Large intestine (tissue), 3 donors: Measurements from ENCODE around the gene LTBP1. TPM values are rescaled to one million over a fixed set of nuclear protein-coding genes. Genes with fewer than 3 reads are reported as not detected.

ENCODE experiments used
- DNase-seq, 2 donors: peaks; one replicate each; pipeline versions ENCODE4 v3.0.0 to v3.0.0-alpha.2; 2013
- H3K27ac ChIP-seq: one replicate; pipeline ENCODE4 v1.5.1; 2013; ENCODE audit warnings: low read length
- H3K27me3 ChIP-seq: 2 replicates; pipeline ENCODE4 v1.6.1; 2013; ENCODE audit warnings: low read length; ENCODE audit not compliant: control insufficient read depth, insufficient read depth
- H3K36me3 ChIP-seq: 2 replicates; pipeline ENCODE4 v1.6.1; 2013; ENCODE audit warnings: low read length; ENCODE audit not compliant: control insufficient read depth, insufficient read depth
- H3K4me1 ChIP-seq: one replicate; pipeline ENCODE4 v1.6.1; 2013; ENCODE audit warnings: low read length; ENCODE audit not compliant: control insufficient read depth, insufficient read depth
- H3K4me3 ChIP-seq: one replicate; pipeline ENCODE4 v1.5.1; 2013; ENCODE audit warnings: low read length
- H3K9me3 ChIP-seq: one replicate; pipeline ENCODE4 v1.6.1; 2013; ENCODE audit warnings: mild to moderate bottlenecking, low read depth, low read length, moderate library complexity; ENCODE audit not compliant: control insufficient read depth
- WGBS: methylation state at CpG from one replicate; pipeline ENCODE4 v1.1.5; 2013; ENCODE audit warnings: low lambda C conversion rate; ENCODE audit not compliant: insufficient coverage; 5-methylcytosine and 5-hydroxymethylcytosine counted together
- polyA plus RNA-seq: library from polyadenylated mRNA; unstranded; fragments of 120-200 nt; gene quantifications from one replicate; pipeline ENCODE4 v1.2.1, GENCODE V29; 2013

Gene LTBP1
- polyA plus RNA-seq, 1 donor: 22.9 TPM

DNA sequence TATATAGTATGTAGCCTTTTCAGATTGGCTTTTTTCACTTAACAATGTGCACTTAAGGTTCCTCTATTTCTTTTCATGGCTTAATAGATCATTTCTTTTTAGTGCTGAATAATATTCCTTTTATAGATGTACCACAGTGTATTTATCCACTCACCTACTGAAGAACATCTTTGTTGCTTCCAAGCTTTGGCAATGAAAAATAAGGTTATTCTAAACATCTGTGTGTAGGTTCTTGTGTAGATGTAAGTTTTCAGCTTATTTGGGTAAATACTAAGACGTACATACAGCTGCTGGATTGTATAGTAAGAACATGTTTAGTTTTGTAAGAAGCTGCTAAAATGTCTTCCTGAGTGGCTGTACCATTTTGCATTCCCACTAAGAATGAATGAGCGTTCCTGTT, 461.4 kb downstream of the LTBP1 start:
- no peak for DNase-seq
- H3K9me3 ChIP-seq: no peaks in the 10 kb centered on the region
- no peak overlapping the region for H3K4me3 ChIP-seq
- 92% methylated on average over 2 of the region's 2 CpGs for WGBS
- H3K27me3 ChIP-seq: no peaks in the 10 kb centered on the region
- no peaks in the 10 kb centered on the region for H3K4me1 ChIP-seq
- no peak overlapping the region for H3K27ac ChIP-seq
- no peaks in the 10 kb centered on the region for H3K36me3 ChIP-seq

DNA sequence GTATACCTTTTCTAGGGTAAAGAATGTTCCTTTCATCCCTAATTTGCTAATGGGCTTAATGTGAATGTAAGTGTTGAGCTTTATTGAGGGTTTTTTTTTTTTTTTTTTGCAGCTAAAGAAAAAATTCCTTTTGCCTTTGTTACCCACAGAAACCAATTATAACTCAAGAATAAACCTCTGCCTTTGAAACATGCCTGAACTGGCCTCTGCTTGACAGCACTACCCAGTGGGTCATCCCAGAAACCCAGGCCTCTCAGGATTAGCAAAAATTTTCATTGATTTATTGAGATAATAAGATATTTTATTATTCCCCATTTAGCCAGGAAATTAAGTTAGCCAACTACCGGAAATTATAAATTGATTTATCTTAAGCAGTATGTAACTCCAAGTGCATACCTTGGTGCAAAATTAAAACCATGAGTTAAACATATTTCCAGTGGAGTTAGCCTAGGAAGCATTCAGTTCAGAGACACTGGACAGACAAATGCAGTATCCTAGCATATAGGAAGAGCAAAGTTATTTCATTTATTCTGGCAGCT, 462.7 kb downstream of the LTBP1 start:
- Histone ChIP-seq H3K4me1 (no peaks in the 10 kb centered on the region), H3K27ac (no peak overlapping the region), H3K27me3 (no peaks in the 10 kb centered on the region), H3K9me3 (no peaks in the 10 kb centered on the region), H3K36me3 (no peaks in the 10 kb centered on the region), H3K4me3 (no peak overlapping the region)
- WGBS: 86% methylated on average over 1 of the region's 1 CpG
- DNase-seq: no peak

DNA sequence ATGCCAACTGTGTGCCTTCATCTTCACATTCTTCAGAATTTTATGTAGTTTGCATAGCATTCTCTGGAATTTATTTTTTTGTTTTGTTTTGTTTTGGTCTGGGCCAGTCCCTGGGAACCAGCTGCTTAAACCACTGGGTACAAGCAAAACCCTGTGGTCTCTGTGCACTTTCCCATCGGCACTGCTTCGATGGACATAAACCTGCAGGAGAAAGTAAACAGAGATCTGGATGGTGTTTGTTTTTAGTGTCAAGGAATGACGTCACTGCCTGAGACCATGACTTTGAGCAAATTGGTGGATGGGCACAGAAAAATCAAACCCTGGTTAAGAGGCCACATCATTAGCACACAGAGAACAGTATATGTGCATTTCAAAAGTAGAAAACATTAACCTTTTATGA, 465.0 kb downstream of the LTBP1 start:
- H3K27me3 ChIP-seq: no peaks in the 10 kb centered on the region
- no peaks in the 10 kb centered on the region for H3K36me3 ChIP-seq
- no peak for DNase-seq
- H3K27ac ChIP-seq: no peak overlapping the region
- H3K9me3 ChIP-seq: no peaks in the 10 kb centered on the region
- H3K4me3 ChIP-seq: no peak overlapping the region
- WGBS: no CpG with 5 or more reads among the region's 3 CpGs
- H3K4me1 ChIP-seq: no peaks in the 10 kb centered on the region

DNA sequence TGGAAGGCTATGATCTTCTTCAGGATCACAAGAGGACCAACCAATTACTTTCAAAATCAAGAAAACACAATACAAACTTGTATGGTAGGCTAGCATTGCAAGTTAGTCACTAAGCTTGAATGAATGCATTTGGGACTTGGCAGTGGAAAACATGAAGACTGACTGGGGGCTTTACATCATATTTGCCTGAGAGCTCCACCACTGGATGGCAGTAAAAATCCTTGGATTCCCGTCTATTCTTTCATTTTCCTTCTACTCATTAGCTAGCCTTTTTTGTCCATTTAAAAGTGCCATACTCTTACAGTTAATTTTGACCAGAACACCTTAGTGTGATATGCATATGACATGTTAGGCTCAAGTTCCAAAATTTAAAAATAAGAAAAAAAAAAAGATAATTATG, 466.2 kb downstream of the LTBP1 start:
- Histone ChIP-seq H3K36me3 (no peaks in the 10 kb centered on the region), H3K4me3 (no peak overlapping the region), H3K9me3 (no peaks in the 10 kb centered on the region), H3K4me1 (no peaks in the 10 kb centered on the region), H3K27ac (no peak overlapping the region), H3K27me3 (no peaks in the 10 kb centered on the region)
- WGBS: no CpG with 5 or more reads among the region's 1 CpG
- DNase-seq: no peak

DNA sequence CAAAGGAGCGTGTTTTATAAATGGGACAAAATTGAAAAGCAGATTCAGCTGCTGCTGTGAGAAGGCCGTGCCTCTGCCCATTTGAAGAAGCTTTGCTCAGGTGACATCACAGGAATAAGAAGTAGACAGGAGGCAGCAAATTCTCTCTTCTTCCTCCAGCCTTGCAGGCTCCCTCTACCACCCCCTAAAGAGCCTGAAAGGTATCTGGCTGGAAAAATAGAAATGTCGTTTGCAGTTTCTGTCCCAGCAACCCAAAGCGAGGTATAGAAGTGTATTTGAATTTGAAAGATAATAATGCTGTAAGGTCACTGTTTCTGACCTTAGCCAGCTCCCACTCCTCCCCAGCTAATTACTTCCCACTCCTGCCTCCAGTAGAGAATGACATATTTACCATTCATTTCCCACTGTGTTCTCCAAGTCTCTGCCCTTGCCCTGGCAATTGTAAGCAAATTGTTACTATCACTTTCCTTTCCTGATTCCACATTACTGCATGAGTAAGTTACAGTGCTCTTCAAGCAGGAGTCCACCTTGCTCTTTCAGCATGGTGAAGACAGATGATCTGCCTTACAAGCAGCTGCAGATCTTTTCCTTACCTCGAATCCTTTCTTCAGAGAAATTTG, 472.9 kb downstream of the LTBP1 start:
- Histone ChIP-seq H3K36me3 (no peaks in the 10 kb centered on the region), H3K4me3 (no peak overlapping the region), H3K4me1 (no peaks in the 10 kb centered on the region), H3K27me3 (no peaks in the 10 kb centered on the region), H3K27ac (no peak overlapping the region), H3K9me3 (no peaks in the 10 kb centered on the region)
- WGBS: no CpG with 5 or more reads among the region's 5 CpGs
- no peak for DNase-seq

DNA sequence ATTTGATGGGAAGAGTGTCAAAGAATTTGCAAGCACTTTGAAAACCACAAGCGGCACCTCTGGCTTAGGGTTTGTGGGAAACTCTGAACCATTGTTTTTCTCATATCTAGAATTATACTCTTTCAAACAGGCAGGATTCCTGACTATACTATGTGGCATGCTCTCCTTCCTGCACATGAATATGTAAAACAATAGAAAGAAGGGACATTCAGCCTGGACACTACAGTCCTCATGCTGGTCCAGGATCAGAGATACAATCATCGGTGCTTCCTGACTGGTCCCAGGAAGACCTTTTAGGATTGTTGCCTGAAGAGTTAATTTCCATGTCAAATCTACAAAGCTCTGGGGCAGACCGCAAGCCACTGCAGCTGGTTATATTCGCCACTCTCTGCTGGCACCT, 474.0 kb downstream of the LTBP1 start:
- H3K27ac ChIP-seq: no peak overlapping the region
- H3K27me3 ChIP-seq: no peaks in the 10 kb centered on the region
- WGBS: 100% methylated on average over 1 of the region's 4 CpGs
- H3K4me1 ChIP-seq: no peaks in the 10 kb centered on the region
- no peaks in the 10 kb centered on the region for H3K9me3 ChIP-seq
- no peak for DNase-seq
- H3K4me3 ChIP-seq: no peak overlapping the region
- no peaks in the 10 kb centered on the region for H3K36me3 ChIP-seq

DNA sequence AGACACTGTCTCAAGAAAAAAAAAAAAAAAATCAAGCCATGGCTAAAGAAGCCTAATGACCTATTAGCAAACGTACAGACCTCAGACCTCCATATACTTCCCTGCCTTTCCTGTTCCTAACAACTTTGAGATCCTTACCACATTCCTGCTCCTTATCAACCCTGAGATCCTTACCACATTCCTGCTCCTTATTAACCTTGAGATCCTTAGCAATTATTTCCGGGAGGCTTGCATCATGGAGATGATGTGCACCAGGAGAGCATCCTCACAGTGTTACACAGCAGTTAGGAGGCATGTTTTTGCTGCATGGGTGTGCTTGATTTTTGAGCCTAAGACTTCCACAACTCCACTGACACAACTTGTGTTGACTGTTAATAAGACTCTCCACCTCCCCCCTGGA, 475.1 kb downstream of the LTBP1 start:
- H3K27ac ChIP-seq: no peak overlapping the region
- no CpG with 5 or more reads among the region's 2 CpGs for WGBS
- H3K27me3 ChIP-seq: no peaks in the 10 kb centered on the region
- no peak overlapping the region for H3K4me3 ChIP-seq
- H3K36me3 ChIP-seq: no peaks in the 10 kb centered on the region
- no peaks in the 10 kb centered on the region for H3K9me3 ChIP-seq
- no peaks in the 10 kb centered on the region for H3K4me1 ChIP-seq
- DNase-seq: no peak

DNA sequence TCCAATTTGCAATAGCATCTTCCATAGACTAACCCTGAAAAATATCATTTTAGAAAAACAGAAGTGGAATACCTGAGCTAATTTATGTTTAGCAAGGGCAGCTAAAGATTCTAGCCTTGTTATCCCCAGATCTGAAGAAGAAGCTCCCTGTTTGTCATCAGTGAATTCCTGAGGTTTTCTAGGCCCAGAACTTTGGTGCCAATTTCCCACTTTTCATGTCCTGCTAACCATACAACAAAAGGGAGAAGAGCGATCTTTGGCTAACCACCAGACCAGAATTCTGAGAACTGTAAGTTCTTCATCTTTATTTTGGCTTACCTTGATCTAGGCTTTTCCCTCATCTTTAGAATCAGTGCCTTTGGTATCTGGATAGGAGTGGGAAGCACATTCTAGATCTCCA, 478.4 kb downstream of the LTBP1 start:
- no CpG with 5 or more reads among the region's 1 CpG for WGBS

DNA sequence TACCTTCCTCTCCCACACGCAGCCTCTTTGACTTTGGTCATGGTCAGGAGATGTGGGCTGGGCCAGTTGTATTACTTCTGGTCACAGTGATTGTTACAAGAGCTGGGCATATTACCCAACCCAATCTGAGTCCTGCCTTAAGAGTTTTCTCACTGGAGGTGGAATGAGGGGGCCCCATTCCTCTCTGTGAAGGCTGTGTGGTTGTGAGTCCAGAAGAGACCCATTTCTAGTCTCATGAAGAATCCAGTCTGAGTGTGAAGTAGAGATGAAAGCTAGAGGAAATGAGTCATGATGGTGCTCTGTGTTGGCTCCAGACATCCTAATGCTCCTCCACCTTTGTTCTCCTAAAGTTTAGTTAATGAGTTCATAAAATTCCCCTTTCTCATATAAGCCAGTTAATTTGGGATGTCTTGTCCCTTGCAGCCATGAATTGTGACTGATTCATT, 478.9 kb downstream of the LTBP1 start:
- Histone ChIP-seq H3K27me3 (no peaks in the 10 kb centered on the region), H3K4me1 (no peaks in the 10 kb centered on the region), H3K4me3 (no peak overlapping the region), H3K9me3 (no peaks in the 10 kb centered on the region), H3K36me3 (no peaks in the 10 kb centered on the region), H3K27ac (no peak overlapping the region)
- WGBS: no CpG with 5 or more reads among the region's 1 CpG
- DNase-seq: no peak

More for the DNA sequence above, 478.4 kb downstream of the LTBP1 start:
- no peaks in the 10 kb centered on the region for H3K4me1 ChIP-seq
- no peaks in the 10 kb centered on the region for H3K27me3 ChIP-seq
- no peaks in the 10 kb centered on the region for H3K36me3 ChIP-seq
- H3K4me3 ChIP-seq: no peak overlapping the region
- H3K9me3 ChIP-seq: no peaks in the 10 kb centered on the region
- DNase-seq: no peak
- H3K27ac ChIP-seq: no peak overlapping the region

DNA sequence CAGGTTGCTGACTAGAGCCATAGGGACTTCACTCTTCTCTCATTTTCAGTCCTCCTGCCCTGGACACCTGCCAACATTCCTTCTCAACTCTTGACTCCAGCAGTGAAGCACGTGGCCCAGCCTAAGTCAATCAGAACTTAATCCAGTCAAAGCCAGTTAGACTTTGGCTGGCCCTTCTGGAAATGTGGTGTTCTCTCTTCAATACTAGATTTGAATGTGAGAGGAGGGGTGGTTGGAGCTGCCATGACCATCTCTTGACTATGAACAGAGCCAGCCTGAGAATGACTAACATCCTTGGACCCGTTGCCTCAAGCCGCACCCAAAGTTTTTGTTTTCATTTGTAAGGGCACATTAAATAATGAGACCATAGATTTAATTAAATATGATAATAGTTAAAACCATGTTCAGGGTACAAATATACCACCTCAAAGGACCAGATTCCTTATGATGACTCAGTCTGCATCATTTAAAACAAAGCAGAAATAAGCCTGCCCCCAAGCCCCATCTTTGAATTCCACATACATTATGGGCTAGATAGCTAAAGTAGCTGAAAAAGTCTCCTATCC, 480.0 kb downstream of the LTBP1 start:
- Histone ChIP-seq H3K9me3 (no peaks in the 10 kb centered on the region), H3K27ac (no peak overlapping the region), H3K27me3 (no peaks in the 10 kb centered on the region), H3K4me3 (no peak overlapping the region), H3K4me1 (no peaks in the 10 kb centered on the region), H3K36me3 (no peaks in the 10 kb centered on the region)
- no peak for DNase-seq
- WGBS: no CpG with 5 or more reads among the region's 3 CpGs

DNA sequence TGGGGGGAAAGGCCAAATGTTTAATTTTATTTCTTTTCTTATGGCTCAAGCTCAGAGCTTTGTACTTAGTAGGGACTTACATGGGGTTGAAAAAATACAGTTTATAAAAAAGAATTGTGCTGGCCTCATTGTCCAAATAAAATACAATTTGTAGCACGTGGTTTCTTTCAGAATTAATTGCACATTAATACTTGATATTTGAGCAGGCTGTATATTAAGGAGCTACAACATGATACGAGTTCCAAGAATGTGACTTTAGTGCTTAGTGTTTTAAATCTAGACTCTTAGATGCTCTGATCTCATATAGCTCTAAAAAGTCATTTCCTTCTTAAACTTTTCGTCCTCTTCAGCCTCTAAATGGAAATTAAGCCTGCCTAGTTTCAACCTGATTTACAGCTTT, 483.3 kb downstream of the LTBP1 start:
- no peaks in the 10 kb centered on the region for H3K4me1 ChIP-seq
- no peaks in the 10 kb centered on the region for H3K9me3 ChIP-seq
- no peaks in the 10 kb centered on the region for H3K27me3 ChIP-seq
- H3K36me3 ChIP-seq: no peaks in the 10 kb centered on the region
- H3K4me3 ChIP-seq: no peak overlapping the region
- DNase-seq: no peak
- WGBS: 88% methylated on average over 1 of the region's 3 CpGs
- no peak overlapping the region for H3K27ac ChIP-seq
